Prostate gland (tissue), 2 donors: ENCODE data around the gene RGS9BP.

Source experiments
- POLR2AphosphoS5 ChIP-seq: sonication (generic); formaldehyde crosslinking; IDR thresholded peaks from one replicate; pipeline ENCODE4 v1.6.1; 2017; ENCODE audit warnings: antibody characterized with exemption
- TF ChIP-seq, protein P1 (sequence below), 4 experiments: fragments of 200-600 bp in 2 of 4; fragments of 450-650 bp in 2 of 4; sonication (generic) in 2 of 4; IDR thresholded peaks; 1 replicate in 3 of 4; 2 replicates in 1 of 4; pipeline ENCODE4 v1.5.1; 2016 to 2019; ENCODE audit warnings: antibody characterized with exemption in 4 of 4, mild to moderate bottlenecking in 2 of 4, moderate library complexity in 2 of 4

DNA sequence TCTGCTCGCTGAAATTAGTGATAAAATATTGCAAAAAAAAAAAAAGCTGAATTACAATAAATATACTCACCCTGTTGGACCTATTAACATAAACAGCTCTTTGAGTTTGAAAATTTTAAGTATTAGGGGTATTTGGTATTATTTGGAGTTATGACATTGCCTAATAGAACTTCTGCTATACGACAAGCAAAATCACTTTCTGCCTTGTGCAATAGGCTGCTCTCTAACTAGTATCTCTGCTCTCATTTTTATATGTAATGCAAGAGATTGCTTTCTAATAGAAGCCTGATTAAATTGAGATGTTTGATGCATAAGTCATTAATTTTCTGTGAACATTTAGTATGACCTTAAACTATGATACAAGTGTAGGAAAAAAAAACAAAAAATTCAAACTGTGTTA, 5.3 kb downstream of the RGS9BP start:
- TF ChIP-seq, protein P1, sequence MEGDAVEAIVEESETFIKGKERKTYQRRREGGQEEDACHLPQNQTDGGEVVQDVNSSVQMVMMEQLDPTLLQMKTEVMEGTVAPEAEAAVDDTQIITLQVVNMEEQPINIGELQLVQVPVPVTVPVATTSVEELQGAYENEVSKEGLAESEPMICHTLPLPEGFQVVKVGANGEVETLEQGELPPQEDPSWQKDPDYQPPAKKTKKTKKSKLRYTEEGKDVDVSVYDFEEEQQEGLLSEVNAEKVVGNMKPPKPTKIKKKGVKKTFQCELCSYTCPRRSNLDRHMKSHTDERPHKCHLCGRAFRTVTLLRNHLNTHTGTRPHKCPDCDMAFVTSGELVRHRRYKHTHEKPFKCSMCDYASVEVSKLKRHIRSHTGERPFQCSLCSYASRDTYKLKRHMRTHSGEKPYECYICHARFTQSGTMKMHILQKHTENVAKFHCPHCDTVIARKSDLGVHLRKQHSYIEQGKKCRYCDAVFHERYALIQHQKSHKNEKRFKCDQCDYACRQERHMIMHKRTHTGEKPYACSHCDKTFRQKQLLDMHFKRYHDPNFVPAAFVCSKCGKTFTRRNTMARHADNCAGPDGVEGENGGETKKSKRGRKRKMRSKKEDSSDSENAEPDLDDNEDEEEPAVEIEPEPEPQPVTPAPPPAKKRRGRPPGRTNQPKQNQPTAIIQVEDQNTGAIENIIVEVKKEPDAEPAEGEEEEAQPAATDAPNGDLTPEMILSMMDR (IDR thresholded peaks at IDR 0.05): no peak
- no peak for TF ChIP-seq POLR2AphosphoS5
